Transverse colon (tissue), 4 donors: ENCODE data around the gene RBM38. TPM values are rescaled to one million over a fixed set of nuclear protein-coding genes. Genes with fewer than 3 reads are reported as not detected.
A peak's percentile ranks its signal among the peaks of the same experiment; 100 is the strongest.

ENCODE experiments used
- DNase-seq: peaks from one replicate; pipeline ENCODE4 v3.0.0-alpha.2; 2019
- H3K27ac ChIP-seq, 4 donors: fragments of 200-600 bp; sonication (generic); 2 replicates each; pipeline ENCODE4 v1.5.1; 2016 to 2018; ENCODE audit warnings: inconsistent platforms in 4 of 4
- H3K27me3 ChIP-seq: fragments of 200-600 bp; sonication (generic); 2 replicates; pipeline ENCODE4 v1.5.1; 2017; ENCODE audit warnings: inconsistent platforms
- H3K36me3 ChIP-seq, 4 donors: fragments of 200-600 bp; sonication (generic); 2 replicates each; pipeline ENCODE4 v1.5.1; 2017 to 2019; ENCODE audit warnings: inconsistent platforms in 4 of 4
- H3K4me1 ChIP-seq, 4 donors: fragments of 200-600 bp; sonication (generic); 2 replicates each; pipeline ENCODE4 v1.5.1; 2017 to 2020; ENCODE audit warnings: inconsistent platforms in 4 of 4
- H3K4me3 ChIP-seq, 4 donors: fragments of 200-600 bp; sonication (generic); 1 replicate in 1 of 4; 2 replicates in 3 of 4; pipeline versions ENCODE4 v1.5.1 to v1.6.1; 2017 to 2019; ENCODE audit warnings: inconsistent platforms in 4 of 4
- H3K9me3 ChIP-seq, 2 donors: fragments of 200-600 bp; sonication (generic); 2 replicates each; pipeline ENCODE4 v1.5.1; 2017 to 2019; ENCODE audit warnings: inconsistent platforms in 2 of 2
- CTCF ChIP-seq, 5 experiments: fragments of 200-600 bp in 3 of 5; fragments of 450-650 bp in 2 of 5; sonication (generic) in 3 of 5; IDR thresholded peaks; 1 replicate in 2 of 5; 2 replicates in 3 of 5; pipeline ENCODE4 v1.5.1; 2016 to 2017; ENCODE audit warnings: antibody characterized with exemption in 5 of 5, inconsistent platforms in 3 of 5, mild to moderate bottlenecking in 2 of 5, moderate library complexity in 1 of 5
- EP300 ChIP-seq: sonication (generic); formaldehyde crosslinking; IDR thresholded peaks from one replicate; pipeline ENCODE4 v1.6.1; 2017; ENCODE audit warnings: antibody characterized with exemption, low read depth
- POLR2A ChIP-seq: fragments of 450-650 bp; IDR thresholded peaks from one replicate; pipeline ENCODE4 v1.6.1; 2016; ENCODE audit warnings: antibody characterized with exemption, mild to moderate bottlenecking, moderate library complexity
- POLR2AphosphoS5 ChIP-seq, 3 donors: sonication (generic); formaldehyde crosslinking; IDR thresholded peaks; one replicate each; pipeline ENCODE4 v1.6.1; 2016; ENCODE audit warnings: antibody characterized with exemption in 3 of 3
- WGBS, 2 donors: methylation state at CpG; one replicate each; pipeline ENCODE4 v1.1.5; 2018; ENCODE audit warnings: low coverage in 1 of 2; 5-methylcytosine and 5-hydroxymethylcytosine counted together
- in situ Hi-C, 4 donors: fragments of 200-750 bp; cut with MboI; loops; one replicate each; pipeline versions ENCODE4 v1.15.0 to v1.15.1; 2017; ENCODE audit warnings: low sequenced_read_pairs in 3 of 4, low pct_ligation_motif_present in 1 of 4, low pct_unique_long_range_greater_than_20kb in 1 of 4
- intact Hi-C: fragments of 100-400 bp; cut with DNase I; formaldehyde crosslinking; loops from one replicate; pipeline ENCODE4 v1.15.1; 2023; ENCODE audit warnings: low total_unique reads
- total RNA-seq, 4 donors: library from RNA; depleted of rRNA; stranded (reverse); fragments of >200 nt; gene quantifications; one replicate each; pipeline ENCODE4 v1.1.0, GENCODE V29; 2016

Gene RBM38
- total RNA-seq, 4 donors from 2014 or later: 26.5 to 37.4 (median 30.4) TPM

- in situ Hi-C loops (no loop called here), intact Hi-C loops (no loop called here)
- H3K4me3 ChIP-seq: no peak overlapping the region
- no peaks in the 10 kb centered on the region for H3K36me3 ChIP-seq
- DNase-seq: no peak
- peaks cover 4 to 31% (median 12%) of the 10 kb centered on the region in 4 donors for H3K4me1 ChIP-seq
- H3K9me3 ChIP-seq: no peaks in the 10 kb centered on the region
- 73 to 92% methylated on average over 6 to 21 of the region's 21 CpGs for WGBS, 2 donors
- TF ChIP-seq POLR2A: no peak
- TF ChIP-seq EP300: peak; percentile 16
- TF ChIP-seq POLR2AphosphoS5 (IDR thresholded peaks at IDR 0.05): peak in 2 of 3 donors; percentile 31 to 42
- H3K27ac ChIP-seq: peak overlapping the region; percentile 35 to 54 (median 52)
- no peaks in the 10 kb centered on the region for H3K27me3 ChIP-seq
Measured at GRCh38 chr20:57451795-57452661, 60.8 kb downstream of the RBM38 start.

DNA sequence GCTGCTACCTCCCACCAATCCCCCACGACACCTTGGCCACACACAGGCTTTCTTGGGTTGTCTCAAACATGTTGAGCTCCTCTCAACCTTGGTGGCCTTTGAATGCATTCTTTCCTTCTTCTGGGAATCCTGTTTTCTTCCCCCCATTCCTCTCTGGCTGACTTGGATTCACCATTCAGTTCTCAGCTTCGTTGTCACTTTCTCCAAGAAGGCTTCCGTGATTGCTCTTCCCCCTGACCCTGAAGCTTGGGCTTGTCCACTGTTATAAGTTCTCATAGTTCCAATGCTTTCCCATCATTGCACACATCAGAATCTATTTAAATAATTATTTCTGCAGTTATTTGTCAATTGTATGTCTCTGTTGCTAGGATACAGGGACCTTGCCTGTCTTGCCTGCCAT lies 64.2 kb downstream of the RBM38 start:
- DNase-seq: no peak
- H3K27me3 ChIP-seq: no peaks in the 10 kb centered on the region
- H3K4me1 ChIP-seq: peaks cover 0 to 35% (median 9%) of the 10 kb centered on the region in 4 donors
- no peak overlapping the region for H3K27ac ChIP-seq
- no peak overlapping the region for H3K4me3 ChIP-seq
- no peaks in the 10 kb centered on the region for H3K36me3 ChIP-seq
- 67 to 73% methylated on average over 2 to 3 of the region's 3 CpGs for WGBS, 2 donors
- H3K9me3 ChIP-seq: no peaks in the 10 kb centered on the region
- in situ Hi-C loops (no loop called here), intact Hi-C loops (no loop called here)
- TF ChIP-seq CTCF (IDR thresholded peaks at IDR 0.05) (no peak), POLR2A (no peak), POLR2AphosphoS5 (IDR thresholded peaks at IDR 0.05) (no peak), EP300 (no peak)

- Histone ChIP-seq H3K4me3 (no peak overlapping the region), H3K9me3 (no peaks in the 10 kb centered on the region), H3K4me1 (peaks cover 0 to 28% (median 2%) of the 10 kb centered on the region in 4 donors), H3K27ac (no peak overlapping the region), H3K27me3 (no peaks in the 10 kb centered on the region), H3K36me3 (no peaks in the 10 kb centered on the region)
- in situ Hi-C loops (no loop called here), intact Hi-C loops (no loop called here)
- DNase-seq: no peak
- no peak for TF ChIP-seq EP300
- TF ChIP-seq POLR2AphosphoS5 (IDR thresholded peaks at IDR 0.05): no peak
- no peak for TF ChIP-seq CTCF (IDR thresholded peaks at IDR 0.05)
- no peak for TF ChIP-seq POLR2A
- 97 to 100% methylated on average over 2 to 13 of the region's 13 CpGs for WGBS, 2 donors
Measured at GRCh38 chr20:57456116-57456515, 64.9 kb downstream of the RBM38 start.

- DNase-seq: no peak
Measured at GRCh38 chr20:57457243-57458095, 66.3 kb downstream of the RBM38 start.

More at GRCh38 chr20:57457243-57458095, 66.3 kb downstream of the RBM38 start:
- Histone ChIP-seq H3K4me1 (peaks cover 0 to 15% (median 0%) of the 10 kb centered on the region in 4 donors), H3K27ac (peak overlapping the region in 3 of 4 donors; percentile 48 to 65 (median 56)), H3K9me3 (no peaks in the 10 kb centered on the region), H3K4me3 (no peak overlapping the region), H3K36me3 (no peaks in the 10 kb centered on the region), H3K27me3 (no peaks in the 10 kb centered on the region)
- 72% methylated on average over 21 of the region's 21 CpGs; no CpG with 5 or more reads in 1 of the 2 donors for WGBS, 2 donors
- in situ Hi-C loops: no loop called here
- no peak for TF ChIP-seq POLR2AphosphoS5 (IDR thresholded peaks at IDR 0.05)
- no peak for TF ChIP-seq POLR2A
- no peak for TF ChIP-seq CTCF (IDR thresholded peaks at IDR 0.05)
- no peak for TF ChIP-seq EP300
- intact Hi-C loops: no loop called here
